GM12872 (cell line): ENCODE results near the gene C1QTNF3.

Experiments
- CTCF ChIP-seq: IDR thresholded peaks from 3 replicates; pipeline ENCODE4 v1.5.1; 2011; ENCODE audit warnings: low read depth, mild to moderate bottlenecking, low read length, moderate library complexity; ENCODE audit not compliant: insufficient read depth

C1QTNF3 gene

GRCh38 chr5:34057118-34057517, 14.1 kb upstream of the C1QTNF3 start:
- TF ChIP-seq CTCF = no peak

- no peak for TF ChIP-seq CTCF
These were observed 12.7 kb upstream of the C1QTNF3 start for GRCh38 chr5:34055667-34056066.

GRCh38 chr5:34054400-34054729, 11.4 kb upstream of the C1QTNF3 start:
- no peak for TF ChIP-seq CTCF

- TF ChIP-seq CTCF = no peak
These were observed 10.8 kb upstream of the C1QTNF3 start for GRCh38 chr5:34053571-34054399.

- no peak for TF ChIP-seq CTCF
These were observed 10.1 kb upstream of the C1QTNF3 start for GRCh38 chr5:34053133-34053532.

GRCh38 chr5:34051374-34051980, 8.5 kb upstream of the C1QTNF3 start:
- no peak for TF ChIP-seq CTCF

GRCh38 chr5:34047774-34048572, 5.0 kb upstream of the C1QTNF3 start:
- no peak for TF ChIP-seq CTCF
